BJ (cell line): ENCODE measurements around the gene TMEM141. TPM values are rescaled to one million over a fixed set of nuclear protein-coding genes. Genes with fewer than 3 reads are reported as not detected.

Source experiments
- CTCF ChIA-PET: fragments of 350-600 bp; formaldehyde crosslinking; extraction: SDS; loops from one replicate; lab custom pipeline; 2021; ENCODE audit warnings: antibody characterized with exemption, inconsistent platforms; lab: Yijun Ruan, JAX
- POLR2A ChIA-PET: fragments of 300-600 bp; sonication (Branson Sonifier 250); formaldehyde crosslinking; extraction: SDS; loops from one replicate; lab custom pipeline; 2021; ENCODE audit warnings: antibody characterized with exemption; lab: Charles Lee
- DNase-seq: peaks from one replicate; pipeline ENCODE4 v3.0.0-alpha.2; 2011; ENCODE audit warnings: low read depth
- H3K27me3 ChIP-seq: 2 replicates; pipeline ENCODE4 v1.6.0; 2011; ENCODE audit warnings: low read length; ENCODE audit not compliant: control insufficient read depth, insufficient read depth
- H3K36me3 ChIP-seq: 2 replicates; pipeline ENCODE4 v1.5.1; 2011; ENCODE audit warnings: low read length; ENCODE audit not compliant: control insufficient read depth, insufficient read depth
- H3K4me3 ChIP-seq: 2 replicates; pipeline ENCODE4 v1.5.1; 2011; ENCODE audit warnings: low read depth, mild to moderate bottlenecking, control low read depth, low read length
- polyA plus RNA-seq: library from polyadenylated mRNA; depleted of rRNA; stranded (reverse); fragments of >200 nt; gene quantifications from 2 replicates; pipeline ENCODE4 v1.2.3, GENCODE V29; 2011
- TF ChIP-seq, protein P1 (sequence below): IDR thresholded peaks from 2 replicates; pipeline ENCODE4 v1.5.1; 2011; ENCODE audit warnings: low read depth, mild to moderate bottlenecking, control low read depth, inconsistent platforms, low read length, moderate library complexity; ENCODE audit not compliant: insufficient read depth

Gene TMEM141
- polyA plus RNA-seq, 1 experiment = 51.5 TPM

DNA sequence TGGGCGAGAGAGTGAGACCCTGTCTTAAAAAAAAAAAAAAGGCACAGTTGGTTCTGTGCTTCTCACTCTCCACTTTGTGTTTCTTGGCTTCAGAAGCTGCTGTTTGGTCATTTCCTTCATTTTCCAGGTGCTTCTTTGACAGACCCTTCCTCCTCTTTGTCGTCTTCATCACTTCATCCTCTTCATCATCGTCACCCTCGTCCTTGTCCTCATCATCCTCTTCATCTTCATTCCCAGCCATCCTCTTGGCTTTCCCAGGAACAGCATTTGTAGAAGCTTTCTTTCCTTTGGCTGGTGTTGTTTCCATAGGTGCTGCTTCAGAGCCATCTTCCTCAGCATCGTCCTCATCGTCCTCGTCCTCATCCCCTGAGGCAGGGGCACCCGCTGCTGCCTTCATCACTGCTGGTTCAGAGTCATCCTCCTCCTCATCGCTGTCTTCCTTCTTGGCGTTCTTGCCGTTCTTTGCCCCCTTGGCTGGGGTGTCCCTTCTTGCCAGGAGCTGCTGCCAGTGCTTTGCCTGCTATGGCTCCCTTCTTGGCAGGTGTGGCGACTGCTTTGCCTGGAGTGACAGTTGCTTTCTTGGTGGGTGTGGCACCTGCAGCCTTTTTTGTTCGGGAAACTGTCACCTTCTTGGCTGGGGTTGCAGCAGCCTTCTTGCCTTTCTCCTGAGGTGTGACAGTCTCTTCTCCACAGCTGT, 23.7 kb downstream of the TMEM141 start:
- Histone ChIP-seq H3K4me3 (no peak overlapping the region), H3K36me3 (peaks cover 14% of the 10 kb centered on the region), H3K27me3 (no peaks in the 10 kb centered on the region)
- CTCF ChIA-PET = interaction anchor here (0.6 to 1.1 kb wide), 3 partner anchors 17 to 234 kb away, joined by 3 to 4 read pairs (median 3); no protein-coding TSS in a partner anchor
- POLR2A ChIA-PET = no interaction called here
- TF ChIP-seq, protein P1, sequence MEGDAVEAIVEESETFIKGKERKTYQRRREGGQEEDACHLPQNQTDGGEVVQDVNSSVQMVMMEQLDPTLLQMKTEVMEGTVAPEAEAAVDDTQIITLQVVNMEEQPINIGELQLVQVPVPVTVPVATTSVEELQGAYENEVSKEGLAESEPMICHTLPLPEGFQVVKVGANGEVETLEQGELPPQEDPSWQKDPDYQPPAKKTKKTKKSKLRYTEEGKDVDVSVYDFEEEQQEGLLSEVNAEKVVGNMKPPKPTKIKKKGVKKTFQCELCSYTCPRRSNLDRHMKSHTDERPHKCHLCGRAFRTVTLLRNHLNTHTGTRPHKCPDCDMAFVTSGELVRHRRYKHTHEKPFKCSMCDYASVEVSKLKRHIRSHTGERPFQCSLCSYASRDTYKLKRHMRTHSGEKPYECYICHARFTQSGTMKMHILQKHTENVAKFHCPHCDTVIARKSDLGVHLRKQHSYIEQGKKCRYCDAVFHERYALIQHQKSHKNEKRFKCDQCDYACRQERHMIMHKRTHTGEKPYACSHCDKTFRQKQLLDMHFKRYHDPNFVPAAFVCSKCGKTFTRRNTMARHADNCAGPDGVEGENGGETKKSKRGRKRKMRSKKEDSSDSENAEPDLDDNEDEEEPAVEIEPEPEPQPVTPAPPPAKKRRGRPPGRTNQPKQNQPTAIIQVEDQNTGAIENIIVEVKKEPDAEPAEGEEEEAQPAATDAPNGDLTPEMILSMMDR = no peak
- DNase-seq = no peak

DNA sequence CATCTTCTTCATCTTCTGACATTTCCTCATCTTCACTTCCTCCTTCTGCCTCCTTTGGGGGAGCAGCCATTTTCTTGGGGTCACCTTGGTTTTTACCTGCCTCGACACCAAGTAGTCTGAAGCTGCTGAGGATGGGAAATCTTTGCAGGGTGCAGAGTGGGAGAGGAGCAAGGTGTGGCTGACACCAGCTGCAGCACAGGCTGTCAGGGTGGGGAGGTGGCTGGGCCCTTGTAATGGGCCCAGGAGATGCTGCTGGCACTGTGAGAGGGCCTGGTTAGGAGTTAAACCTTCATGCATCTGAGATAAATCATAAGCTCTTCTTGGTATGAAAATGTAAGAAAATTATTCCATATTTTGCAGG, 24.3 kb downstream of the TMEM141 start:
- ChIA-PET CTCF (interaction anchor here (1.1 kb wide), 2 partner anchors 17 to 220 kb away, joined by 3 to 4 read pairs; no protein-coding TSS in a partner anchor), POLR2A (no interaction called here)
- DNase-seq = no peak
- H3K27me3 ChIP-seq = no peaks in the 10 kb centered on the region
- no peak overlapping the region for H3K4me3 ChIP-seq
- H3K36me3 ChIP-seq = peaks cover 14% of the 10 kb centered on the region
- TF ChIP-seq, protein P1 = no peak

DNA sequence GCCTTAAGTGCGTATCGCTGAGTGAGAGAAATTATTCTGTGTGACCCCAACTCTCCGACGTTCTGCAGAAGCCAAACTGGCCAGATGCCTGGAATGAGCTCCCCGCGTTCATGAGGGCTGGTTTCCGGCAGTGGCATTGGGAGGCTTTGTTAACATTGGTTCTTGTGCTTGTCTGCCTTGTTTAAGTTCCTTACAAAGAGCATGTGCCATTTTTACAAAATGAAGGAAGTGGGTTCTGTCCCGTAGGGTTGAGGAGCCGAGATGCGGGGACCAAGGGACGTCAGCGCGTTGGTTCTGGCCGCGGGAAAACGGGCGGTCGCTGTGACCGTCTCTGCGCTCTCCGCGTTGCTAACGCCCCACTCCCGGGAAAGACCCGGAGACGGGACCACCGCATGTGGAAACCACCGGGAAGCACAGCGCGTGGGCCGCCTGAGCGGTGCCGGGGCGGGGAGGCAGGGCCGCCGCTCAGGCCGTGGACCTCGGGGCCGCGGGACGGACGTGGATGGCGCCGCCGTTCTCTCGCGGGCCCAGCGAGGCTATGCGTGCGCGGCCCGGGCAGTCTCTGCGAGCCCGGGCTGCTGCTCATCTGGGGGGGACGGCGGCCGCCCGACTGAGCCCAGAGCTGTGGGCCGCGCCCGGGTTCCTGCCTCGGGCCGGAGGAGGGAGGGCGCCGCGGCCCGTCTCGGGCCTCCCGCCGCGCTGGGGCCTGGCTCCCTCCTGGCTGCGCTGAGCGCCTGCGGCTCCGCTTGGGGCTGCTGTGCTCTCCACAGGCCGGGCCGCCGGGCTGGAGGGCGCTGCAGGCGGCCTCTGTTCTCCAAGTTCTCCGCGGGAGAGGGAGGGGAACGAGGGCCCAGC, 30.1 kb downstream of the TMEM141 start:
- Histone ChIP-seq H3K4me3 (no peak overlapping the region), H3K27me3 (no peaks in the 10 kb centered on the region), H3K36me3 (peaks cover 17% of the 10 kb centered on the region)
- no peak for DNase-seq
- ChIA-PET CTCF (interaction anchor here (1.1 kb wide), 1 partner anchor 21 kb away, joined by 3 read pairs; the partner anchor contains the start of gene AJM1), POLR2A (no interaction called here)
- TF ChIP-seq, protein P1 = no peak

DNA sequence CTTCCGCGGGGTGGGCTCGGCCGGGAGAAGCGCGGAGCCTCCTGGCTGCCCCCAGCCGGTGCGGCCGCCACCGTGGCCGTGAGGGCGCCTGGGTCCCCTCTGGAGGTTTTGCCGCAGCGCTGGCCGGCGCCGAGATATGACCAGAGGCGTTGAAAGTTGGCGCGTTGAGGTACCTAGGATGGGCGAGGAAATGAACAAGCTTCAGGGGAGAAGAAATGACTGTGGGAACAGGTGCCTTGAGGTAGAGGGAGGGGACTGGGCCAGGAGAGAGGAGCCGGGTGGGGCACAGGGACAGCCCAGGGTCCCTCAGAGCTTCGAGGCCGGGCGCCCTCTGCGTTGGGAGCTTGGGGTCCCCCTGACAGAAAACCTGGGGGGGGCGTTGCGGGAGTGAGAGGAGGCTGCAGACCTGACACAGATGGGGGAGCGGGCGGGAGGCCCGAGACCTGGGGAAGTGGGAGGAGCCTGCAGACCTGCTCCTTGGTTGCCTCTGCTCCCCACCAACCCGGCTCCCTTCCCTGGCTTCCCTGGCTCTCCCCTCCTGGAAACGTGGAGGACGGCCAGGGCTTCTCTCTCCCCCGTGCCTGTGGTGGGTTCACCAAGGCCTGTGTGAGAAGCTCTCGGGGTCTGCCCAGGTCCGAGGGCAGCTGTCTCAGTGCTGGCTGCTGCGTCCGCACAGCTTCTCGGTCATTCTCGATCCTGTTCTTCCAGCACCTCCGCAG, 30.8 kb downstream of the TMEM141 start:
- ChIA-PET CTCF (interaction anchor here (0.8 to 5.3 kb wide), 2 partner anchors 20 to 23 kb away, joined by 3 to 21 read pairs; partner anchors contain the start of gene AJM1), POLR2A (interaction anchor here (0.6 kb wide), 1 partner anchor 12 kb away, joined by 6 read pairs; no protein-coding TSS in a partner anchor)
- H3K36me3 ChIP-seq = peaks cover 20% of the 10 kb centered on the region
- no peak for DNase-seq
- no peaks in the 10 kb centered on the region for H3K27me3 ChIP-seq
- TF ChIP-seq, protein P1 = no peak
- H3K4me3 ChIP-seq = no peak overlapping the region
